ES-I3 (cell line): Measurements from ENCODE around the gene EXD3.

ENCODE experiments used
- H3K36me3 ChIP-seq: 2 replicates; pipeline ENCODE4 v1.6.1; 2013; ENCODE audit warnings: mild to moderate bottlenecking, low read length, control low read depth, moderate library complexity; ENCODE audit not compliant: insufficient read depth
- H3K4me1 ChIP-seq: 2 replicates; pipeline ENCODE4 v1.6.1; 2013; ENCODE audit warnings: mild to moderate bottlenecking, control low read depth, low read length; ENCODE audit not compliant: insufficient read depth
- H3K9ac ChIP-seq: 2 replicates; pipeline ENCODE4 v1.6.1; 2013; ENCODE audit warnings: low read depth, mild to moderate bottlenecking, low read length, moderate library complexity
- H3K9me3 ChIP-seq: 2 replicates; pipeline ENCODE4 v1.6.1; 2013; ENCODE audit warnings: mild to moderate bottlenecking, low read length, moderate library complexity; ENCODE audit not compliant: control insufficient read depth, insufficient read depth

EXD3 gene

GRCh38 chr9:137272241-137273094, 150.5 kb downstream of the EXD3 start:
- Histone ChIP-seq H3K36me3 (no peaks in the 10 kb centered on the region; the same call in 1 of the 2 replicates), H3K9ac (no peak overlapping the region), H3K9me3 (no peaks in the 10 kb centered on the region), H3K4me1 (peaks cover 12% of the 10 kb centered on the region; the same call in 1 of the 2 replicates)

GRCh38 chr9:137271696-137272076, 151.3 kb downstream of the EXD3 start:
- H3K36me3 ChIP-seq = no peaks in the 10 kb centered on the region; the same call in 1 of the 2 replicates
- no peak overlapping the region for H3K9ac ChIP-seq
- peaks cover 10% of the 10 kb centered on the region; the same call in 1 of the 2 replicates for H3K4me1 ChIP-seq
- H3K9me3 ChIP-seq = no peaks in the 10 kb centered on the region

GRCh38 chr9:137270929-137271695, 151.8 kb downstream of the EXD3 start:
- peaks cover 5% of the 10 kb centered on the region; the same call in 1 of the 2 replicates for H3K4me1 ChIP-seq
- H3K9ac ChIP-seq = no peak overlapping the region
- no peaks in the 10 kb centered on the region for H3K9me3 ChIP-seq
- no peaks in the 10 kb centered on the region; the same call in 1 of the 2 replicates for H3K36me3 ChIP-seq

- Histone ChIP-seq H3K4me1 (no peaks in the 10 kb centered on the region; the same call in 1 of the 2 replicates), H3K9me3 (no peaks in the 10 kb centered on the region), H3K36me3 (peaks cover 4% of the 10 kb centered on the region; the same call in 1 of the 2 replicates), H3K9ac (no peak overlapping the region)
These were observed 153.7 kb downstream of the EXD3 start for GRCh38 chr9:137269231-137269772.

- no peaks in the 10 kb centered on the region; the same call in 1 of the 2 replicates for H3K4me1 ChIP-seq
These were observed 154.3 kb downstream of the EXD3 start for GRCh38 chr9:137268538-137269201.

GRCh38 chr9:137267933-137268355, 155.0 kb downstream of the EXD3 start:
- Histone ChIP-seq H3K36me3 (peaks cover 11% of the 10 kb centered on the region), H3K9me3 (no peaks in the 10 kb centered on the region), H3K9ac (no peak overlapping the region), H3K4me1 (no peaks in the 10 kb centered on the region; the same call in 1 of the 2 replicates)

More at GRCh38 chr9:137268538-137269201, 154.3 kb downstream of the EXD3 start:
- Histone ChIP-seq H3K9ac (no peak overlapping the region), H3K9me3 (no peaks in the 10 kb centered on the region), H3K36me3 (peaks cover 11% of the 10 kb centered on the region)

GRCh38 chr9:137266585-137267453, 156.1 kb downstream of the EXD3 start:
- peaks cover 14% of the 10 kb centered on the region for H3K36me3 ChIP-seq
- H3K4me1 ChIP-seq = no peaks in the 10 kb centered on the region; the same call in 1 of the 2 replicates
- no peaks in the 10 kb centered on the region for H3K9me3 ChIP-seq
- H3K9ac ChIP-seq = no peak overlapping the region

GRCh38 chr9:137266162-137266527, 156.8 kb downstream of the EXD3 start:
- peaks cover 14% of the 10 kb centered on the region for H3K36me3 ChIP-seq
- no peaks in the 10 kb centered on the region for H3K4me1 ChIP-seq

GRCh38 chr9:137265496-137266161, 157.3 kb downstream of the EXD3 start:
- no peaks in the 10 kb centered on the region for H3K9me3 ChIP-seq
- H3K9ac ChIP-seq = no peak overlapping the region
- peaks cover 14% of the 10 kb centered on the region for H3K36me3 ChIP-seq
- H3K4me1 ChIP-seq = no peaks in the 10 kb centered on the region

More at GRCh38 chr9:137266162-137266527, 156.8 kb downstream of the EXD3 start:
- H3K9me3 ChIP-seq = no peaks in the 10 kb centered on the region
- no peak overlapping the region for H3K9ac ChIP-seq

- H3K9ac ChIP-seq = no peak overlapping the region
- peaks cover 14% of the 10 kb centered on the region for H3K36me3 ChIP-seq
These were observed 158.9 kb downstream of the EXD3 start for GRCh38 chr9:137264067-137264466.

GRCh38 chr9:137263506-137263905, 159.5 kb downstream of the EXD3 start:
- Histone ChIP-seq H3K9ac (no peak overlapping the region), H3K9me3 (no peaks in the 10 kb centered on the region), H3K36me3 (peaks cover 18% of the 10 kb centered on the region), H3K4me1 (no peaks in the 10 kb centered on the region)

More at GRCh38 chr9:137264067-137264466, 158.9 kb downstream of the EXD3 start:
- Histone ChIP-seq H3K4me1 (no peaks in the 10 kb centered on the region), H3K9me3 (no peaks in the 10 kb centered on the region)

- Histone ChIP-seq H3K9ac (no peak overlapping the region), H3K36me3 (peaks cover 18% of the 10 kb centered on the region), H3K4me1 (no peaks in the 10 kb centered on the region), H3K9me3 (no peaks in the 10 kb centered on the region)
These were observed 160.1 kb downstream of the EXD3 start for GRCh38 chr9:137262909-137263285.
